T follicular helper cell (primary cell): ENCODE measurements around the gene CDC25C.
"Not testable (repeated sequence)": the region's sequence is repeated elsewhere in the genome, so short reads cannot be mapped to it uniquely, and the experiment has no call there.

Experiments
- DNase-seq: peaks from one replicate; pipeline ENCODE4 v3.0.0-alpha.2; 2020; ENCODE audit warnings: low read depth

Gene CDC25C

DNA sequence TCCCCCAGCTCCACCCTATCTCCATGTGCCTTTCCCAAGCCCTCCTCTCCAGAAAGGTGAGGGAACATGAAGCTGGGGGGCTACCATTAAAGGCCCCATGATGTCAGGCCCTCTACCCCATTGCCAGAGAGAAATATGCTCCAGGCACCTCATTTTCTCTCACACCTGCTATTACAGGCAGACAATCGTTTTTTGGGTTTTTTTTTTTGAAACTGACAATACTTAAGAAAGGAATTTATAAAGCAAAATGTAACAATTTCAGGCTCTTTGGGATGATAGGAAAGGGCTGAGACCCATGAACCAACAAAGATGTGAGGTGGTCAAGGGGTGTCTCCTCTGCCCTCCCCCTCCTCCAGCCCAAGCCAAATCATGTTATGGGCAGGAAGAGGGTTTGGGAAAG is 55.7 kb downstream of the CDC25C start:
- no peak for DNase-seq

DNA sequence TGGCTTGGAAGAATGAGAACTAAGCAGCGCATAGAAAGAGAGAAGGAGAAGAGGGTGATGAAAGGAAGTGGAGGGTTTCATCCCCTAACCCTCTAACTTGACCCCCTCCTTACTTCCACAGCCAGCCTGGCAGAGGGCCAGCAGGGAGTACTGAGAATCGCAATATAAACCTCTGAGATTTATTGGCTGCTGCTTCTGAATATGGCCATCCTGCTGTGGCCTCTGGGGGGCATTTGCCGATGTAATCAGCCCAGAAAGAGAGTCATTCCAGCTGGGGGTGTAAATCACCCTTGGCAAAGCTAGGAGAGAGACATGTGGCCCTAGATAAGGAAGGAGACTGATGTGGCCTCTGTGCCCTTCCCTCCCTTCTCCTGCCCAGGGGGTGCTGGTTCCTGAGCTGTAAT is 56.2 kb downstream of the CDC25C start:
- no peak for DNase-seq

DNA sequence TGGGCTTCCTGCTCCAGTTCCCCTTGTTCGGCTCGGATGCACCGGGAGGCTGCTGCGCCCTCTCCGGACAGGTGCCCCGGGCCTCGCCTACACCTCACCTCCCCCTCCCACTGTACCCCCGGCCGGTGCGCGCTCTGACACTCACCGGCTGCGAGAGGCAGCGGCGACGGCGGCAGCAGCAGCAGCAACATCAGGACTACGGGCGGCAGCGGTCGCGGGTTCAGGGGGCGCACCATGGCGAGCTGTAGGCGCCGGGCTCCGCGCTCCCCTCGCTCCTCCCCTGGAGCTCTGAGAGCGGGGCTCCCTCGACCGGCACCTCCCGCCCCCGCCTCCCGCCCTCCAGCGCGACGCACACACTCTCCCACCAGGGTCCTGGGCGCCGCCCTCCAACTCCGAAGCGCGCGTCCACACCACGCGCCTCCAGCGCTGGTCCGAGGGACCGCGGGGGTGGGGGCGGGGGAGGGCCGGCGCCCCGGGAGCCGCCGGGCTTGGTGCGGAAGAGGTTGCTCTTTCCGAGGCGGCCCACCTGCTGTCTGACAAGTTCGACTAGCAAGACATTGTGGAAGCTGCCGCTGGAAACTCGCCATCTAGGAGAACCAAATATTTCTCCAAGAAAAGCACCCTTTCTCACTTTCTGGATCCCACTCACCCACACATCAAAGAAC is 57.3 kb downstream of the CDC25C start, which contains the start of gene GFRA3:
Gene GFRA3 (minus strand): TSS at position 433 of the 665 bp plus-strand sequence. CDS start 197 bp downstream, at position 236.
- no peak for DNase-seq

DNA sequence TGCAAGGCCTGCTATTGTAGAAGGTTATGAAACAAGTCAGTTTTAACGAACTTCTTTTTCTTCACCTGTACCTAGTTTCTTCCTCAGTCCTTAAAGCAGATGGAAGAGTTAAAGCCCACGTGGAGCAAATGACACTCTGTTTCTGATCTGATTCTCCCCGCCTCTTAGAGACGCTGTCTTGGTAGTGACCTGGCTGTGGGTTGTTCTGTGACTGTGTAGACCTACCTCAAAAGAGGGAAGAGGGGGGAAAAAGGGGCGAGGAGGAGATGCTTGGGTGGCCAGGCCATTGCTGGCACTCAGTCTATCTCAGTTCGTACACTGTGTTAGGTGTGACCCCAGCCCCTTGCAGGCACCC is 57.8 kb downstream of the CDC25C start:
- no peak for DNase-seq

DNA sequence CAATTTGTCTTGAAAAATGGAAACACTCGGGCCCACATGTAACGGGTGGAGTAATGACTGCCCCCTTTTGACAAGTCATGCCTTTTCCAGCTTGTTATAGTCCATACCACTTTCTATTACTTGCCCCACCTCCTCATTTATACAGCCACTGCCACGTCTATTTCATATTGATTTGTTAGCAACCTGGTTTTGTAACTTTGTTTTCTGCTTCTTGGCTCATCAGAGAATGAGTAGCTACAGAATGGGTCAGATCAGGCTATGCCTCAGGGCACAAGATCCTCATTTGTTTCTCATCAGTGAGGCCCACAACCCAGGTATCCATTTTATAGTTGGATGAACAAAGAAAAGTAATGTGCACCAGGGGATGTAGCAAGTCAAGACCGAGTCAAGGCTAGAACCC is 58.9 kb downstream of the CDC25C start:
- no peak for DNase-seq

DNA sequence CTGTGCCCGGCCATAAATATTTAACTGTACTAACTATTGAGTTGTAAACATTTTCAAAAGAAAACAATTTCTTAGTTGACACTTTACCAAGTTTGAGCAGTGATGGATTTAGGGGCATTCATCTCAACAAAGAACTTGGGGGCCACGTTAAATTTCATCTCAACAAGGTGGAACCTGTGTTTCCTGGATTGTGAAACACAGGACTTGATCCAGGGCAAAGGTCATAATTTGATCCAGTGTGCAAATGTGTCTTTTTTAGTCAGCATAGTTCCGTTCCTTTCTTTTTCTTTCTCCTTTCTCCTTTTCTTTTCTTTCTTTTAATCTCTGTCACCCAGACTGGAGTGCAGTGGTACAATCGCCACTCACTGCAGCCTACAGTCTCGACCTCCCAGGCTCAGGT is 60.3 kb downstream of the CDC25C start:
- no peak for DNase-seq

DNA sequence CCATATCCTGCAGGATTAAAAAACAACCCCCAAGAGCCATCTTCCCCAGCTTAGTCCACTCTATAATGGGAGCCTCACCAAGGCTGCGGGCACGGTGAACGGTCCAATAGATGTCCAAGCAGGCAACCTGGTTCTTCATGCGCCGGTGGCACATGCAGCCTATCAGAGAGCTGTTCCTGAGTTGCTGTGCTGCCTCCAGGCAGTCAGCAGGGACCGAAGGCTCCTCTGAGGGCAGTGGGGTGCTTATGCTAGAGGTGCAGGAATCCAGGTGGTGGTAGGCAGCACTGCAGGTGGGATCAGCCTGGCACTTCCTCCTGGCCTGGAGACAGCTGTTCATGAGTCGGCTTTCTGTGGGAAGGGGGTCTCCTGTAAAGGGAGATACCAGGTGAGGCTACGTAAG is 67.4 kb downstream of the CDC25C start:
- no peak for DNase-seq

DNA sequence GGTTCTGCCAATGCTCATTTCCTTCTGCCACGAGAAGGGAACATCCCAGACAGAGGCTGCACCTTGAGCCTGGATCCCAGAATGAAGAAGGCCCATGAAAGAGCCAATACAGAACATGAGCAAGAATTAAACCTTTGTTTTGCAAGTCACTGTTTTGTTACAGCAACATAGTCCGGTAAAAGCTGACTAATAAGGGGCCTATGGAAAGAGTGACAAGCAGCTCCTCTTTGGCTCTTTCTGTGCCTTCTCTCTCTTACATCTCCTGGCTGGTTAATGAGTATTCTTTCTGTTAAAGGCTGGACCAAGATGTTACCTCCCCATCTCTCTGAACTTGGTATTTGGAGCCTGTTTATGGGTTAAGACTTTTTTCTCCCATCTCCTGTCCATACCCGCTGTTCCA is 68.0 kb downstream of the CDC25C start:
- DNase-seq: no peak

DNA sequence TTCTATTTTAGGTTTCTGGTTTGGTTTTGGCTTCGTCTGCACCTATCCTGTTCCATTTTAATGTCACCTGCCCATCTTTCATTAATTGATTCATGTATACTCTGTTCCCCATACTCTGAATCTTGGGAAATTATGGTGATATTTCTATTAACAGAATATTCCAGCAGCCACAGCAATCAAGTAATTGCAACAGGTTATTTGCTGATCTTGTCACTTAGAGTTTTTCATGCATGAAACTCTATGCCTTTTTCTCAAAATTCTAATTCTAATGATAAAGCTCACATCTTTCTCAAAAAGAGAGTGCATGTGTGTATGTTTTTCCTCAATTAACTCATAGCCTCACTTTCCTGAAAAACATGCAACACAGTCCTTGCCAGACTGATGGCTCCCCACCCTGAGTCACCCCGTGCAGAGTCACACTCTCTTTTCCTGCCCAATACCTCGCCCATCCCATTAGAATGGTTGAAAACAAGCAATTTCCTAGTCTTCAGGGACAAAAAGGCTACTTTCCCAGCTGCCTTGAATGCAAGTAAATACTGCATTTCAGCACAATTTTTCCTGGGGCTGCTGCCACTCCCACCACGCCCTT is 72.8 kb downstream of the CDC25C start:
- DNase-seq: no peak

DNA sequence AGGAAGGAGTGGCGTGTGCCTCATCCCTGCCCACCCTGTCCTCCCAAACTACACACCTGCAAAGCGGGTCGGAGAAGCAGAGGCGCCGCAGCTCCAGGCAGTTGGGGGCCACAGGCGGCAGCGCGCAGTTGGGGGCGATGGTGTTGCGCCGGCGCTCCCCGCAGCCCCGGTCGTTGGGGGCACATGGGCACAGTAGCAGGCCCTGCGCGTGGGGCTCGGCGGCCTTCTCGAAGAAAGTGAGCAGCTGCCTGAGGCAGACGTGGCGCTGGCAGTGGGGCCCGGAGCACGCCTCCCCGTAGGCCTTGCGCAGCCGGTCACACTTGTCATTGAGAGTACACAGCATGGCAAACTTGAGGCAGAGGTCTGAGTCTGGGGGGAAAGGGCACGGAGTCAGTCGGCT is 74.0 kb downstream of the CDC25C start:
- DNase-seq: no peak

DNA sequence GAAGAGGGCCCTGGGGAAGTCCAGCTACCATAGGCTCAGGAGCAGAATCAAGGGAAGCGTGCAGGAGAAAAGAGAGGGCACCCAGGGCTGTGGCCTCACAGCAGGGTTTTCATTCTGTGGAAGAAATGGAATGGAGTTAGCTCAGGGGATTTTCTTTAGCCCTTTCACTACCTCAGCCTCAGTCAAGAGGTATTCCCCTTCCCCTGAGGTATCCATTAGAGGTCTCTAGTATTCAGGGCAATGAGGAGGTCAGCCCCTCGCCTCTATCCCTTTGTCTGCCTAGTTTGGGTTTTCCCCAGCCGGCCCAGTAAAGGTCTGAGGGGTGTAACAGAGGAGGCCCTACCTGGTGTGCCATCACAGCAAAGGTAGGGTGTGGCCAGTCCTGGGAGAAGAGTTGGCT is 78.7 kb downstream of the CDC25C start:
- no peak for DNase-seq

DNA sequence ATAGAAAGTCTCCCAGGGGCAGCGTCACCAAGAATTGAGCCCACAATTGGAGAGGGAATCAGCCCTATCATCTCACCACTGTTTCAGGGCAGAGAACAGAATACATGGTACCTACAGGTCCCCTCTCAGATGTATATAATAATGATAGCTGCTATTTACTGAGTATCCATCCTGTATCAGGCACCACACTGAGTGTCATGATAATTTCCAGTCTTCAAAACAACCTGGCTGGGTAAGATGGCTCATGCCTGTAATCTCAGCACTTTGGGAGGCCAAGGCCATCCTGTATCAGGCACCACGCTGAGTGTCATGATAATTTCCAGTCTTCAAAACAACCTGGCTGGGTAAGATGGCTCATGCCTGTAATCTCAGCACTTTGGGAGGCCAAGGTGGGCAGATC is 83.8 kb downstream of the CDC25C start:
- DNase-seq: not testable (repeated sequence)

DNA sequence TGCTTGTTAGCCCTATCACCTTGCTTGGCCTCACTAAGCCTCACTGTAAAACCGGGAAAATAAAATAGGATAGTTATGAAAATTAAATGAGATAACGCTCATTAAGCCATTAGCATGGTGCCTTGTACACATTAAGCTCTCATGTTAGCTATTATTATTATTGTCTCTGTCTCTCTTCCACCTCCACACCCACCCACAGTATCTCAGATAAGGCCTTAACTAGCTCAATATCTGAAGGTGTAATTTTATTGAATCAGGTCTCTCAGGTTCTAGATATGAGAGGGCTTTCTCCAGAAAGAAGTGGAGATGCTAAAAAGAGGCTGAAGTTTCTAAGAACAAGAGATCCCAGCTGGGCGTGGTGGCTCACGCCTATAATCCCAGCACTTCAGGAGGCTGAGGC is 84.8 kb downstream of the CDC25C start:
- DNase-seq: no peak

DNA sequence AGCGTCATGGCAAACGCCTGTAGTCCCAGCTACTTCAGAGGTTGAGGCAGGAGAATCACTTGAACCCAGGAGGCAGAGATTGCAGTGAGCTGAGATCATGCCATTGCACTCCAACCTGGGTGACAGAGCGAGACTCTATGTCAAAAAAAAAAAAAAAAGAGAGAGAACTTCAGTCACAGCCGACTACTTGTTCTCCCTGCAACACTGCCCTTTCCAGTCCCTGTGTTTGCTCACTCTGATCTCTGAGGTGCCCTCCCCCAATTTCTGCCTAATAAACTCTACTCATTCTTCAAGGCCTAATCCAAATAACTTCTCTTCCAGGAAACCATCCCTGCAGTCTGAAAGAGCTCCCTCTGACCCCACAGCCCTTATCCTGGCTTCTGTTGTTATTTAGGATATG is 85.3 kb downstream of the CDC25C start:
- DNase-seq: no peak

DNA sequence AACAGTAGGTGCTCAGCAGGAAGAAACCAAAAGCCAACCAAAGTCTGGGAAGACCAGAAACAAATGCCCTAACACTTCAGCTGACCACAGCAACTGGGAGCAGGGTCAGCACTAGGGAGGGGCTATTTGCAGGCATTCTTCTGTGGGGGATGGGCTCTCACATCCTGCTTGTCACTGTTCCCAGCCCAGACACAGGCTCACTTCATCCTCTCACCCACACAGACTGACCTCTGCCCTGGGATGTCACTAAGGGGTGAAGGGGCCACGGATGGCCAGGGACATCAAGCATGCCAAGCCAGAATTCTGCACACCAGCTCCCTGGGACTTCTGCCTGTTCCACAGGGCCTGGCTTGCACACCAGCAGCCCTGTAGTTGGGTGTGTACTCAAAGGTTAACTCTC is 85.9 kb downstream of the CDC25C start:
- DNase-seq: no peak

DNA sequence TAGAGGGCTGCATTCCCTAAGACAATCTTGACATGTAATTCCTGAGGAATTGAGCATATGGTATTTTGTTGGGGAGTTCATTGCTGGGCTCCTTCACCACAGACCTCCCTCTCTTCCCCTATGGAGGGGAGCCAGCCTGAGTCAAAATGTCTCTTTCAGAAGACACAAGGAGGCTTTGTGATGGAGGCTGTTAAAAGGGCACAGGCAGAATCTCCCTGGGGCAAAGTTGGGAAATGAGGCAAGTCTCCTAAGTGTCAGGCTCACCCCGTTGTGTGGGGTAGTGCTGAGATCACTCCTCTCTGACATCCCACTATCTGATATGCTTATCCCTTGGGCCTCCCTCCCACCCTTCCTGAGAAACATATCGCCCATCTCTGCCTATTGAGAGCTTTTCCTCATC is 87.8 kb downstream of the CDC25C start:
- DNase-seq: no peak

DNA sequence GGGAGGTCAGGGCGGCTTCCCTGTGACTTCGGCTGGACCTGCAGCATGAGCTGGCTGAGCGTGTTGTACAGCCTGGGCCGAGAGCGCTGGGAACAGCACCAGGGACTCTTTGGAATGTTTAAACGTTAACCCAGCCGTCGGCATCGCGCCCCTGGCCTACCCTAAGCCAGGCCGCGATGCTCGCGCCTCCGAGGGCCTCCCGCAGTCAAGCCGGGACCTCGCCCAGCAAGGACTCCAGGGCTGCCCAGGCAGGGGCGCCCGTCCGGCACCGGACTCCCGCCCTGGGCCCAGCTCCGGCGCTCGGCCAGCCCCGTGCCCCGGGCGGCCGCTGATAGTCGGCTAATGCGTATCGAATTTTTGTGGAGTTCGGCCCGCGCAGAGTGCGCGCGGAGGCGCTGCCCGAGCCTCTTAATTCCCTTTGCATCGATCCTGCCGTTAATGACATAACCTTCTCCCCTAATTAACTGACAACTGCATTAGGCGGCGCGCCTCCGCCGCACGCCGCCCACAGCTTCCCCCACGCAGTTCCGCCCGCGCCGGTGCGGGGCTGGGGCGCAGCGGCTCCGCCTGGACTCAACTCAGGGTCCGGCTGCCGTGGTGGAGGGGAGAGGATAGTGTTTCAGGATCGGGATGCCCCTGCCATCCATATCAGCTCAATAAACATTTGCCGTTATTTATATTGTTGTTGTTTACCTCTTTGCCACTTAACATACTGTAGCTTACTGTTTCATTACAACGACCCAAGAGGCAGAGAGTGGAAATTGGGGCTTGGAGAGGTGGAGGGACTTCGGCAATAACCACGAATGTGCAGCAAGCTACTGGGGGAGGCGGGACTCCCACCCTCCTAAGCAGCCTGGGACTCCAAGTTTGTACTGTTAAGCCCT is 89.7 kb downstream of the CDC25C start:
- no peak for DNase-seq

DNA sequence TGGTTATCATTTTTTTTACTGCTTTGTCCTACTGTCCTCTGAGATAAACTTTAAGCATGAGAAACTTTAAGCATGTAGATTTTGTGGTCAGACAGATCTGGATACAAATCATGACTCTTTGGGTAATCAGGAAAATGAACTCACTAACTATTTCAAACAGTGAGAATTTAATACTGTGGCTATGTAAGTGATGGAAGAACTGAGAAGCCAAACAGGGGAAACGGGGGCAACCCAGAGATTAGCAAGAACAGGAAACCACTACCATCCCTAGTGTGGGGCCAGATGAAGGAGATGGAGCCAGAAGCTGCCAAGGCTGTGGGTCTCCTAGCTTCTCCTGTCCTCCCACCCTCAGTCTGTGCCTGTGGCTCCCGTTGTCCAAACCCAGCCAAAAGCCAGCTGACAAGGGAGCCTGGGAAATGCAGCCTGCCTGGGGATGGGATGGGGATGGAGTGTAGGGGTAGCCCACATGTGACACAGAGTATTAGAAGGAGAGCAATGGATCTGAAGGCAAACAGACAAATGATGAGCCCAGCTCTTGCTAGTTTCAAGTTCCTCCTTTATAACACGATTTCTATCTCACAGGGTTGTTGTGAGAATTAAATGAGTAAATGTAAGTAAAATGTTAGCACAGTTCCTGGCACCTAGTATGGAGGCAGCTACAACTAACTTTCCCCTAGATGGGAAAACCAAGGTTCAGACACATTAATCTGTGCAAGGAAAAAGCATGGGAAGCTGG is 90.8 kb downstream of the CDC25C start:
- DNase-seq: no peak

DNA sequence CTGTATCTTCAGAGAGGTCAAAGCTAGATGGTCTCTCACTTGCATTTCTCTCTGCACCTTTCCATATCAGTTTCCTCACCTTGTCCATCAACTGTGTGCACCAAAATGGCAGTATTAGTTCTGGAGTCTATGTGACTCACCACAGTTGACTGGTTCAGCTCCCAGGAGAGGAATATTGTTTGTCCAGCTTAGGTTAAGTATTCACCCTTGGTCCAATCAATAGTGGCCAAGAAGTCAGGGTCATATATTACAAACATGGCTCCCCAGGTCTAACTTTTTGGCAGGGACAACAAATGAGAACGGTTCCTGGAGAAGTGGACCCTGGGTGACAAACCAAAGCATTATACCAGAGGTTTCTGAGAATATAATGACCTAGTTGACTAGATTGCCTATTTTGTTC is 93.6 kb downstream of the CDC25C start:
- DNase-seq: no peak
